GM15510 (cell line): ENCODE results near the gene BPIFB2.

ENCODE experiments used
- POLR2A ChIP-seq: IDR thresholded peaks from 3 replicates; pipeline ENCODE4 v1.6.1; 2011; ENCODE audit warnings: borderline replicate concordance; ENCODE audit not compliant: insufficient read length; ENCODE audit errors: extremely low read depth

The BPIFB2 gene

GRCh38 chr20:33019465-33020277 is 12.2 kb downstream of the BPIFB2 start:
- no peak for TF ChIP-seq POLR2A

GRCh38 chr20:33020278-33021161 is 13.0 kb downstream of the BPIFB2 start:
- TF ChIP-seq POLR2A, result no peak

- no peak for TF ChIP-seq POLR2A
These were observed 14.4 kb downstream of the BPIFB2 start for GRCh38 chr20:33021879-33022278.

GRCh38 chr20:33022289-33022688 is 14.8 kb downstream of the BPIFB2 start:
- no peak for TF ChIP-seq POLR2A

- TF ChIP-seq POLR2A, result no peak
These were observed 15.4 kb downstream of the BPIFB2 start for GRCh38 chr20:33022694-33023438.

- TF ChIP-seq POLR2A, result no peak
These were observed 16.1 kb downstream of the BPIFB2 start for GRCh38 chr20:33023439-33024242.

GRCh38 chr20:33024243-33024560 is 16.7 kb downstream of the BPIFB2 start:
- TF ChIP-seq POLR2A, result no peak

GRCh38 chr20:33024609-33025317 is 17.3 kb downstream of the BPIFB2 start:
- no peak for TF ChIP-seq POLR2A

- no peak for TF ChIP-seq POLR2A
These were observed 17.9 kb downstream of the BPIFB2 start for GRCh38 chr20:33025318-33025876.

GRCh38 chr20:33026072-33026778 is 18.7 kb downstream of the BPIFB2 start:
- TF ChIP-seq POLR2A, result no peak

- TF ChIP-seq POLR2A, result no peak
These were observed 19.6 kb downstream of the BPIFB2 start for GRCh38 chr20:33026779-33027759.
